A673 (cell line): ENCODE results near the gene CEACAM16. TPM values are rescaled to one million over a fixed set of nuclear protein-coding genes. Genes with fewer than 3 reads are reported as not detected.

Experiments
- BruUV-seq: library from RNA; stranded (reverse); fragments of 400-500 nt; replicated peaks from 2 replicates; lab custom pipeline; 2021; lab: Mats Ljungman, UMichigan
- CTCF ChIA-PET: fragments of 300-600 bp; sonication (Branson Sonifier 250); formaldehyde crosslinking; loops from one replicate; lab custom pipeline; 2022; ENCODE audit warnings: antibody characterized with exemption; lab: Charles Lee
- POLR2A ChIA-PET: fragments of 300-600 bp; sonication (Branson Sonifier 250); formaldehyde crosslinking; loops from one replicate; lab custom pipeline; 2022; ENCODE audit warnings: antibody characterized with exemption; ENCODE audit not compliant: low non-redundant PET; lab: Charles Lee
- DNase-seq: peaks from one replicate; pipeline ENCODE4 v3.0.0-alpha.2; 2015; ENCODE audit warnings: low spot score
- H3K27ac ChIP-seq: fragments of 200-600 bp; sonication (generic); 2 replicates; pipeline ENCODE4 v1.5.1; 2016; ENCODE audit warnings: mixed run types, low read depth, mild to moderate bottlenecking, mixed read lengths, antibody characterized with exemption, low read length; ENCODE audit not compliant: poor library complexity, severe bottlenecking
- H3K27me3 ChIP-seq: fragments of 200-600 bp; sonication (generic); replicated peaks from 2 replicates; pipeline ENCODE4 v1.6.1; 2017; ENCODE audit warnings: mixed run types, low read depth, mild to moderate bottlenecking, mixed read lengths, antibody characterized with exemption, low read length; ENCODE audit not compliant: insufficient read depth, poor library complexity
- H3K36me3 ChIP-seq: fragments of 200-600 bp; sonication (generic); 2 replicates; pipeline ENCODE4 v1.6.1; 2016; ENCODE audit warnings: mixed run types, mild to moderate bottlenecking, mixed read lengths, antibody characterized with exemption, low read length; ENCODE audit not compliant: insufficient read depth, poor library complexity, severe bottlenecking
- H3K4me1 ChIP-seq: fragments of 200-600 bp; sonication (generic); 2 replicates; pipeline ENCODE4 v1.6.1; 2017; ENCODE audit warnings: mixed run types, mild to moderate bottlenecking, mixed read lengths, antibody characterized with exemption, low read length; ENCODE audit not compliant: insufficient read depth, poor library complexity, severe bottlenecking
- H3K4me3 ChIP-seq: fragments of 200-600 bp; sonication (generic); 2 replicates; pipeline ENCODE4 v1.5.1; 2016; ENCODE audit warnings: low read depth, mixed run types, mild to moderate bottlenecking, mixed read lengths, low read length; ENCODE audit not compliant: poor library complexity, severe bottlenecking
- H3K9me3 ChIP-seq: fragments of 200-600 bp; sonication (generic); 2 replicates; pipeline ENCODE4 v1.6.1; 2016; ENCODE audit warnings: mixed run types, low read depth, mild to moderate bottlenecking, mixed read lengths, antibody characterized with exemption, low read length; ENCODE audit not compliant: poor library complexity, severe bottlenecking
- CTCF ChIP-seq: fragments of 300-800, 200-600 bp; sonication (generic); conservative IDR thresholded peaks from 2 replicates; pipeline ENCODE4 v1.5.1; 2017; ENCODE audit warnings: low read depth, mild to moderate bottlenecking, antibody characterized with exemption, low read length, moderate library complexity, mixed read lengths
- EZH2 ChIP-seq: fragments of 200-600 bp; sonication (generic); IDR thresholded peaks from 2 replicates; pipeline ENCODE4 v1.6.1; 2017; ENCODE audit warnings: borderline replicate concordance, low read depth, mild to moderate bottlenecking, mixed read lengths, antibody characterized with exemption, low read length; ENCODE audit not compliant: poor library complexity, severe bottlenecking
- intact Hi-C: fragments of 100-400 bp; cut with micrococcal nuclease; formaldehyde crosslinking; loops from one replicate; pipeline ENCODE4 v1.10.0; 2022; ENCODE audit not compliant: unreplicated experiment
- total RNA-seq: library from RNA; stranded (reverse); gene quantifications from 2 replicates; pipeline ENCODE4 v1.2.3, GENCODE V29; 2021

The CEACAM16 gene
- total RNA-seq, 1 experiment from 2014 or later, result not detected

- POLR2A ChIA-PET, result no interaction called here
- H3K27ac ChIP-seq, result no peak within 1 kb of the TSS
- no peaks in the 10 kb centered on the region for H3K9me3 ChIP-seq
- no peak within 1 kb of the TSS for H3K4me3 ChIP-seq
- intact Hi-C loops, result no loop called here
- no peak for TF ChIP-seq EZH2
- no peak for TF ChIP-seq CTCF
- no peak for DNase-seq
- H3K36me3 ChIP-seq, result no peaks in the 10 kb centered on the region
- no TSS peak for BruUV-seq
- no peaks in the 10 kb centered on the region for H3K4me1 ChIP-seq
- no peaks in the 10 kb centered on the region for H3K27me3 ChIP-seq
- CTCF ChIA-PET, result no interaction called here
Measured at GRCh38 chr19:44671400-44671799, 27.6 kb upstream of the CEACAM16 start, which contains the start of gene CEACAM19. TSS of gene CEACAM19 (plus strand) at chr19:44671482. CDS start at chr19:44671932, 450 bp downstream.

- intact Hi-C loops, result no loop called here
- no peaks in the 10 kb centered on the region for H3K9me3 ChIP-seq
- H3K36me3 ChIP-seq, result no peaks in the 10 kb centered on the region
- no peaks in the 10 kb centered on the region for H3K27me3 ChIP-seq
- no peak for TF ChIP-seq EZH2
- no peak for TF ChIP-seq CTCF
- CTCF ChIA-PET, result no interaction called here
- BruUV-seq, result no TSS peak
- no peak for DNase-seq
- POLR2A ChIA-PET, result no interaction called here
- H3K27ac ChIP-seq, result no peak overlapping the region
- H3K4me1 ChIP-seq, result peaks cover 5% of the 10 kb centered on the region
- no peak overlapping the region for H3K4me3 ChIP-seq
Measured at GRCh38 chr19:44672226-44672625, 26.7 kb upstream of the CEACAM16 start.

GRCh38 chr19:44673510-44673909 is 25.4 kb upstream of the CEACAM16 start:
- H3K27me3 ChIP-seq, result no peaks in the 10 kb centered on the region
- DNase-seq, result no peak
- BruUV-seq, result no TSS peak
- H3K4me1 ChIP-seq, result peaks cover 7% of the 10 kb centered on the region
- TF ChIP-seq EZH2 (no peak), CTCF (no peak)
- ChIA-PET POLR2A (no interaction called here), CTCF (no interaction called here)
- H3K36me3 ChIP-seq, result no peaks in the 10 kb centered on the region
- intact Hi-C loops, result no loop called here
- no peaks in the 10 kb centered on the region for H3K9me3 ChIP-seq
- H3K27ac ChIP-seq, result no peak overlapping the region
- no peak overlapping the region for H3K4me3 ChIP-seq
